ENCODE data around the gene KLHL33.

KLHL33 gene

DNA sequence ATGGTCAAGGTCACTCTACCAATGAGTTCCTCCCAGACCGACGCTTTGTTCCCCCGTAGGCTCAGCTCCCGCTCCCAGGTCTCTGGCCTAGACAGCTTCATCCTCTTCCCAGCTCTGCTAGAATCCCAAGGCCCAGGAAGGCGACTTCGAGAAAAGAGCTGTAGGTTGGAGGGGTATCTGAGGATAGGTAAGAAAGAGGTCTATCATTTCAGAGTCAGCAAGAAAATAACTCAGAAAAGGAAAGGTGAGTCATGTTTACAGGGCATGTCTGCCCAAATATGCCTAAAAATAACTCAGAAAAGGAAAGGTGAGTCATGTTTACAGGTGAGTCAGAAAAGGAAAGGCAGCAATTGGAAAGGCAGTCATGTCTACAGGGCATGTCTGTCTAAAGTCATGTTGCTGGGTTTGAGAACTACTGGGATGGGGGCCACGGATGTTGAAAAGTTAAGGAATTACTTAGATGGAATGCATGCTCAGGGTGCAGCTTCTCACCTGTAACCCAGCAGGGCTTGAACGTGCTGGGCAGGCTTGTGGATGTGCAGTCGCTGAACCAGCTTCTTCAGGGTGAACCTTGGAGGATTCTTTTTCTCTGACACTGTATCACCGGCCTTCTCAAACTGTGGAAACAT lies 34.9 kb downstream of the KLHL33 start:
- TF ChIP-seq, protein P1, sequence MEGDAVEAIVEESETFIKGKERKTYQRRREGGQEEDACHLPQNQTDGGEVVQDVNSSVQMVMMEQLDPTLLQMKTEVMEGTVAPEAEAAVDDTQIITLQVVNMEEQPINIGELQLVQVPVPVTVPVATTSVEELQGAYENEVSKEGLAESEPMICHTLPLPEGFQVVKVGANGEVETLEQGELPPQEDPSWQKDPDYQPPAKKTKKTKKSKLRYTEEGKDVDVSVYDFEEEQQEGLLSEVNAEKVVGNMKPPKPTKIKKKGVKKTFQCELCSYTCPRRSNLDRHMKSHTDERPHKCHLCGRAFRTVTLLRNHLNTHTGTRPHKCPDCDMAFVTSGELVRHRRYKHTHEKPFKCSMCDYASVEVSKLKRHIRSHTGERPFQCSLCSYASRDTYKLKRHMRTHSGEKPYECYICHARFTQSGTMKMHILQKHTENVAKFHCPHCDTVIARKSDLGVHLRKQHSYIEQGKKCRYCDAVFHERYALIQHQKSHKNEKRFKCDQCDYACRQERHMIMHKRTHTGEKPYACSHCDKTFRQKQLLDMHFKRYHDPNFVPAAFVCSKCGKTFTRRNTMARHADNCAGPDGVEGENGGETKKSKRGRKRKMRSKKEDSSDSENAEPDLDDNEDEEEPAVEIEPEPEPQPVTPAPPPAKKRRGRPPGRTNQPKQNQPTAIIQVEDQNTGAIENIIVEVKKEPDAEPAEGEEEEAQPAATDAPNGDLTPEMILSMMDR (IDR thresholded peaks at IDR 0.05; ENCODE audit: borderline replicate concordance, control extremely low read depth, extremely low read depth, insufficient read depth, missing control alignments), result no peak
- in situ Hi-C loops (cut with MboI; ENCODE audit: low sequenced_read_pairs, unreplicated experiment), result no loop called here
- no peak for DNase-seq (ENCODE audit: low spot score)

DNA sequence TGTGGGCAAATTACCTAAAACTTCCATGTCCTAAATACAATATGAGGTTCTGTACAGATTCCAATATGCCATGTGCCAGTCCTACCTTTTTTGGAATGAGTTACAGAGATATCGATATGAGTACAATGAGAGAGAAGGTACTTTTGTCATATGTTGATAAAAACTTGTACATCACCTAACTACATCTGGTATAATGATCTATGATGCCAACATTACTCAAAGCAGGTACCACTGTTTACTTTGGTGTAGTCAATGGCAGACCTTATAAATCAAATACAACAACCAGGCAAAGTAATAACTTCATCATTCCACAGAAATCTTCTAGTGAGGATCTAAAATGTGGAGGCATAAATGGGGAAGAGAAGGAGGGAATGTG lies 35.4 kb downstream of the KLHL33 start:
- no peak for DNase-seq (ENCODE audit: low spot score)
- in situ Hi-C loops (cut with MboI; ENCODE audit: low sequenced_read_pairs, unreplicated experiment), result no loop called here
- TF ChIP-seq, protein P1 (IDR thresholded peaks at IDR 0.05; ENCODE audit: borderline replicate concordance, control extremely low read depth, extremely low read depth, insufficient read depth, missing control alignments), result no peak

DNA sequence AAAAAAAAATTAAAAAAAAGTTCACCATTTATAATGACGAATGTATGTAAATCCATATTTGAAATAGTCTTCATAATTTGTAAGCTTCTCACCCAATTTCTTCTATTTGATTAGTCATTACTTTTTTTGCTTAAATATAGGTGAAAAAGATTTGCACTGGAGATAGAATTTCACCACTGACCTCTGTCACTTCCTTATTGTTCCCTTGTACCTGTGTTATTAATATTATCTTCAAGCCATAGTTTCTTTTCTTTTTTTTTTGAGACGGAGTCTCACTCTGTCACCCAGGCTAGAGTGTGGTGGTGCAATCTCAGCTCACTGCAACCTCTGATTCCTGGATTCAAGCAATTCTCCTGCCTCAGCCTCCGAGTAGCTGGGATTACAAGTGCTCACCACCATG lies 38.5 kb downstream of the KLHL33 start:
- no peak for DNase-seq (ENCODE audit: low spot score)
- TF ChIP-seq, protein P1 (IDR thresholded peaks at IDR 0.05; ENCODE audit: borderline replicate concordance, control extremely low read depth, extremely low read depth, insufficient read depth, missing control alignments), result no peak
- in situ Hi-C loops (cut with MboI; ENCODE audit: low sequenced_read_pairs, unreplicated experiment), result no loop called here

DNA sequence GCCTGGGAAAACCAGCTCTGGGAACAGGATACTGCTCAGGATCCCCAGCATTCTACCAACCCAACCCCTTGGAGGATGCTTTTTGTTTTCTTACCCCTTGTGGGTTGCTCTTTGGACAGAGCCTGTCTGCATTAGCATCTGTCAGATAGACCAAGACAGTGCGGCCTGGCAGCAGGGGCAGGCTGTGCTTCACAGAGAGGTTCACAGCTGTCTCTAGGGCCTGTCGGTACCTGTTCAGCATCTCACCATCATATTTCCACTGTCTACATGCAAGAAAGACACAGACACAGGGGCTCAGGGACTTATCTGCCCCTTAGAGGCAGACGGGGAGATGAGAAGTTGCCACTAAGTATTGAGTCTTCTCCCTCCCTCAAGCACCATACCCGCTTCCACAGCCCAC lies 44.5 kb downstream of the KLHL33 start:
- no peak for DNase-seq (ENCODE audit: low spot score)

DNA sequence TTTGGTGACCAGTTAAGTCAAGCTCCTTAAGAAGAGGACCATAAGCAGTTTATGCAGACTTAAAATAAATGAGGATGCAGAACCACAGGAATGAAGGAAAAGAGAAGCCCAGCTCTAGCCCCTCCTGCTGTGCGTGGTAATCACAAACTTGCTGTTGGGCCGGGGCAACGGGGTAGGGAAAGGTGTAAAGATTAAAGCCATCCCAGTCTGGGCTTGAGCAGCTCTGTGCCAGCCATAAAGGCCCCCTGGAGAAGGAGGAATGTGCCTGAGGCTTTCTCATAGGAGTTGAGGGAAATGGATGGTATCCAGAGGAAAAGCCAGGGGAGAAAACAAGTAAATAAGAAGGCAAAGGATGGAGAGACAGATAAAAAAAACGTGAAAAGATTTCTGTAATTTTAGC lies 47.8 kb downstream of the KLHL33 start:
- no peak for DNase-seq (ENCODE audit: low spot score)
- in situ Hi-C loops (cut with MboI; ENCODE audit: low sequenced_read_pairs, unreplicated experiment), result no loop called here
- TF ChIP-seq, protein P1 (IDR thresholded peaks at IDR 0.05; ENCODE audit: borderline replicate concordance, control extremely low read depth, extremely low read depth, insufficient read depth, missing control alignments), result no peak

More for the DNA sequence above, 44.5 kb downstream of the KLHL33 start:
- in situ Hi-C loops (cut with MboI; ENCODE audit: low sequenced_read_pairs, unreplicated experiment), result no loop called here
- TF ChIP-seq, protein P1 (IDR thresholded peaks at IDR 0.05; ENCODE audit: borderline replicate concordance, control extremely low read depth, extremely low read depth, insufficient read depth, missing control alignments), result no peak

DNA sequence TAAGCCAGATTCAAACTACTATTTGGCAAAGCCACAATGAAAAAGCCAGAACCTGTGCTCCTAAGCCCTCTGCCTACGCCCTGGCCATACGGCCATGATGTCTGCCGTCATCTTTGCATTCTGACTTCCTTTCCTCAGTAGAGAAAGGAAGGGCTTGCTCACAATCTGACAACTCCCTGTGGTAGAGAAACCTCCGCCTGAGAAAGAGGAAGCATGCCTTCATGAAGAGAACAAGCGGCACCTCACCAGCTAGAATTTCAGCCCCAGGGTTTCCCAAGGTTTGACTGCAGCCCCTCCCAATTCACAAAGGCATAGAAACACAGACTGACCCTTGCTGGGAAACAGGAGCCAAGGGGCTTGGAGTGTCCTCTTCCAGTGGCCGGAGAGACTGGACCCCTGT lies 48.4 kb downstream of the KLHL33 start:
- in situ Hi-C loops (cut with MboI; ENCODE audit: low sequenced_read_pairs, unreplicated experiment), result no loop called here
- TF ChIP-seq, protein P1 (IDR thresholded peaks at IDR 0.05; ENCODE audit: borderline replicate concordance, control extremely low read depth, extremely low read depth, insufficient read depth, missing control alignments), result no peak
- peak; percentile 57 for DNase-seq (ENCODE audit: low spot score)

Data from GM13976 (cell line).